SJCRH30 (cell line): ENCODE data around the gene DMRT3. TPM values are rescaled to one million over a fixed set of nuclear protein-coding genes. Genes with fewer than 3 reads are reported as not detected.

Source experiments
- DNase-seq, 2 experiments: peaks; one replicate each; pipeline ENCODE4 v3.0.0-alpha.2; 2015 to 2020
- H3K27ac ChIP-seq: fragments of 250-450 bp; sonication (Bioruptor Pico); 2 replicates; pipeline ENCODE4 v1.5.1; 2020; ENCODE audit warnings: mild to moderate bottlenecking, moderate library complexity
- H3K27me3 ChIP-seq: fragments of 250-450 bp; sonication (Bioruptor Pico); 2 replicates; pipeline ENCODE4 v1.5.1; 2020; ENCODE audit warnings: mild to moderate bottlenecking, moderate library complexity
- H3K36me3 ChIP-seq: fragments of 250-450 bp; sonication (Bioruptor Pico); 2 replicates; pipeline ENCODE4 v1.5.1; 2020; ENCODE audit warnings: mild to moderate bottlenecking, moderate library complexity
- H3K4me1 ChIP-seq: fragments of 250-450 bp; sonication (Bioruptor Pico); 2 replicates; pipeline ENCODE4 v1.5.1; 2020; ENCODE audit warnings: mild to moderate bottlenecking, moderate library complexity
- H3K4me3 ChIP-seq: fragments of 250-450 bp; sonication (Bioruptor Pico); 2 replicates; pipeline ENCODE4 v1.5.1; 2020; ENCODE audit warnings: mild to moderate bottlenecking, moderate library complexity
- H3K9me3 ChIP-seq: fragments of 250-450 bp; sonication (Bioruptor Pico); replicated peaks from 2 replicates; pipeline ENCODE4 v1.5.1; 2020; ENCODE audit warnings: mild to moderate bottlenecking, moderate library complexity
- total RNA-seq: library from RNA; depleted of rRNA; stranded (reverse); fragments of >200 nt; shearing (Covaris generic); gene quantifications from 2 replicates; pipeline ENCODE4 v1.2.3, GENCODE V29; 2014

DMRT3 gene
- total RNA-seq, 1 experiment from 2014 or later: not detected

DNA sequence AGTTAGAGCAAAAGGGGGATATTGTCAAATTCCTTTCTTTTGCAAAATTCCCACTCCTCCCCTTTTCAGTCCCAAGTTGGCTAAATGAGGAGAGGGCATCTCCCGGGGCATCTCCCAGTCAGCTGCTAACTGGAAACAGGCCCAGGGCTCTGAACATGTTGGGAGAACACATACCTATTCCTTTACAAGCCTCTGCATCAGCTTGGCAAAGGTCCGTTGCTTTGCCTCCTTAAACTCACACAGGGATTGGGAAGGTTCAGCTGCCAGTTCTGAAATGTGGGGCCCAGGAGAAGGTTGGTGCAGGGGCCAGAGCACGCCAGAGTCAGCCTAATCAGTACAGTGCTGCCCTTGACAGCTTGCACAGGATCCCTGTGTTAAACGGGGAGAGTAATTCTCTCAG, 11.0 kb upstream of the DMRT3 start:
- H3K27ac ChIP-seq: no peak overlapping the region
- H3K9me3 ChIP-seq: no peaks in the 10 kb centered on the region
- no peak overlapping the region for H3K4me3 ChIP-seq
- H3K4me1 ChIP-seq: no peaks in the 10 kb centered on the region
- DNase-seq: no peak
- no peaks in the 10 kb centered on the region for H3K36me3 ChIP-seq
- H3K27me3 ChIP-seq: peaks cover 4% of the 10 kb centered on the region; the same call in 1 of the 2 replicates

DNA sequence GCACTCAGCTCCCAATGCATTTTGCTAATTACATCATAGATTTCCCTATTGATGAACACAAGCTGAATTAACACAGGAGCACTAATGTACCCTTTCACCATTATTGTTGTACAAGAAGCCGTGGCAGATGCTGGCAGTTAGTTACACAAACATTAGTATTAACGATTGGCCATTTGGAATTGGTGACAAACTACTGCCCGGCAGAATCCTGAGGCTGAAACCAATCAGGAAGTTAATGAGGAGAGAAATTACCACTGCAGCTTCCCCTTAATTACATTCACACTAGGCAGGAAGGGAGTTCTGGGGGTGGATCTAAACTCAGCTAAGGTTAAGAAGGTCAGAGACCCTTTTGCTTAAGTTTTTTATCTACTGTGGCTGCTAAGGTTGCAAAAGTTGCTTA, 9.6 kb upstream of the DMRT3 start:
- H3K27me3 ChIP-seq: peaks cover 4% of the 10 kb centered on the region; the same call in 1 of the 2 replicates

DNA sequence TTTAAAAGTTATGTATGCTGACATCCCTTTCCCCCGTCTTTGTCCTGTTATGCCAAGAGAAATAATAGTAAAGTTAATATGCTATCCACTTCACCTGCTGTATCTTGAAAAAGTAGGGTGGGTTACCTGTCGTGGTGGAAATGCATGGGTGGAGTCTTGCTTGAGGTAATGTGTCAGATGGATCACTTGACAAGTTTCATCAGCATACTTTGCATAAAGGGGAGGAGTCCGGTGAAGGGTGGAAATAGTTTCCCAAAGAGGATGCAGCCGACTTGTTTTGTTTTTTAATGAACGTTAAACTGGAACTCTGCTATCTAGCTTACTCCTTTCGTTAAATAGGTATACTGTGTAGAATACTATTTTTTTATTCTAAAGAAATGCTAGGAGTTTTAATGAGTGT, 9.0 kb upstream of the DMRT3 start:
- Histone ChIP-seq H3K9me3 (no peaks in the 10 kb centered on the region), H3K36me3 (no peaks in the 10 kb centered on the region), H3K4me3 (no peak overlapping the region), H3K27ac (no peak overlapping the region), H3K4me1 (no peaks in the 10 kb centered on the region), H3K27me3 (peaks cover 4% of the 10 kb centered on the region; the same call in 1 of the 2 replicates)
- DNase-seq: no peak

More for the DNA sequence above, 9.6 kb upstream of the DMRT3 start:
- Histone ChIP-seq H3K36me3 (no peaks in the 10 kb centered on the region), H3K4me1 (no peaks in the 10 kb centered on the region), H3K27ac (no peak overlapping the region), H3K4me3 (no peak overlapping the region), H3K9me3 (no peaks in the 10 kb centered on the region)
- DNase-seq: no peak

DNA sequence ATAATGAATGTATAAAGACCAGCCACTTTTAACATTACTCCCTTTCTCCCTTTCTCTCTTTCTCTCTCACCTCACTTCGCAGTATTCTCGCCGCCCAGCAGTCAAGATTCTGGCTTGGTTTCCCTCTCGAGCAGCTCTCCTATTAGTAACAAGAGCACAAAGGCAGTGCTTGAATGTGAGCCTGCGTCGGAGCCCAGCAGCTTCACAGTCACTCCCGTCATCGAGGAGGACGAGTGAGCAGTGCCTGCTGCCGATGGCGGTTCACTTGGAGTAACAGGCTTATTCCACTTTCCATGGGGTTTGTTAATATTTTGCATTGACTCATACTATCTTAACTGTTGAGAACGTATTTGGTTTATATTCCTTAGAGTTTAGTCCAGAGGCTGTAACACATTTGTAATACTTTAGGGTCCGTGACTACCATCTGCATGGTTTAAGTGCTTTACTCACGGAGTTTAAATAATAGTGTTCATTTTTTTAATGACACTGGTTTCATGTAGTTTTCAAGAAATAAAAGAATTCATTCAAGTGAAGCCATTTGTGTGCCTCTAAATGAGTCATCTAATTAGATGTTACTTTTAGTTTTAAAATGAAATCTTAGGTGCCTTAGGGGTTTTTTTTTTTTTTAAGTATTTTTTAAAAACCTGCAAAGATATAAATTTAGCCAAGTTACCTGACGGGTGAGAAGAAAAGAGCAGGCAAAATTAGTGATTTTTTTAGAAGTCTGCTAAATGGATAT, 8.4 kb upstream of the DMRT3 start:
- Histone ChIP-seq H3K27me3 (peaks cover under 1% of the 10 kb centered on the region; the same call in 1 of the 2 replicates), H3K4me3 (no peak overlapping the region), H3K36me3 (no peaks in the 10 kb centered on the region), H3K4me1 (no peaks in the 10 kb centered on the region), H3K27ac (no peak overlapping the region), H3K9me3 (no peaks in the 10 kb centered on the region)
- DNase-seq: no peak

DNA sequence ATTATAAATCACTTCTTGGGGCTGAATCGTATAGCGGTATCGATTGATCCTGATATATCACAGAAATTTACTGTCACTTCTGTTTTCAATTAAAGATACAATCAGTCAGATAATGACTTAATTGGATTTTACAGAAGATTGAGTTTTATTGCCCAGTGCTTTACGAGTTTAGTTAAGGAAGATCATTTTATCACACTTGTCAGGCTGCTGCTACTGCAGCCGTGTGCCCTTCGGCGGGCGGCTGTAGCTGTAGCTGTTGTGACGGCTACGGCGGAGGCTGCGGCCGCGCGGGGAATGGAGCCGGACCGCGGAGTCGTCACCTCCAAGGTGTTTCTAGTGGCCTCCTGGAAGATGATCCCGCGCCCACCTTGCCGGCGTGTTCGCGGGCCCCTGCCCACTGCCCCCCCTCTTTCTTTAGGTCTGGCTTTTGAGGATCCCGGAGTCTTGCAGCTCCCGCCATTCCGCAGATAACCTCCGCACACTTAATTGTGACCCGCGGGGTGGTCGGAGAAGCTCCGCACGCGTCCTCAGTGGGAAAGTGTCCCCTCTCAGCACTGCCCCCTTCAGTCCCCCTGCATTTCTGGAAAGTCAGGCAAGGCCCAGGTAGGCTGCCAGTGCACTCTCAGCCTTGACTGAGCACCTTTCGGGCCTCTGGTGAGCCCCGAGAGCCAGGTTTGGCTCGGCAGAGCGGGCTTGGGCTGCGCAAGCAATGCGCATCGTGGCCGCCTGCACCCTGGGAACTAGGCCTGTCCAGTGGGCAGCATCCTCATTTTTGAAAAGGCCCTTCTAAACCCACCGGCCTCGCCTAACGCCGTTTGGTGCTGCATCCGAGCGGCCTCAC, 6.9 kb upstream of the DMRT3 start:
- Histone ChIP-seq H3K9me3 (no peaks in the 10 kb centered on the region), H3K4me3 (no peak overlapping the region), H3K36me3 (no peaks in the 10 kb centered on the region), H3K27ac (no peak overlapping the region), H3K27me3 (no peaks in the 10 kb centered on the region), H3K4me1 (no peaks in the 10 kb centered on the region)
- no peak for DNase-seq

DNA sequence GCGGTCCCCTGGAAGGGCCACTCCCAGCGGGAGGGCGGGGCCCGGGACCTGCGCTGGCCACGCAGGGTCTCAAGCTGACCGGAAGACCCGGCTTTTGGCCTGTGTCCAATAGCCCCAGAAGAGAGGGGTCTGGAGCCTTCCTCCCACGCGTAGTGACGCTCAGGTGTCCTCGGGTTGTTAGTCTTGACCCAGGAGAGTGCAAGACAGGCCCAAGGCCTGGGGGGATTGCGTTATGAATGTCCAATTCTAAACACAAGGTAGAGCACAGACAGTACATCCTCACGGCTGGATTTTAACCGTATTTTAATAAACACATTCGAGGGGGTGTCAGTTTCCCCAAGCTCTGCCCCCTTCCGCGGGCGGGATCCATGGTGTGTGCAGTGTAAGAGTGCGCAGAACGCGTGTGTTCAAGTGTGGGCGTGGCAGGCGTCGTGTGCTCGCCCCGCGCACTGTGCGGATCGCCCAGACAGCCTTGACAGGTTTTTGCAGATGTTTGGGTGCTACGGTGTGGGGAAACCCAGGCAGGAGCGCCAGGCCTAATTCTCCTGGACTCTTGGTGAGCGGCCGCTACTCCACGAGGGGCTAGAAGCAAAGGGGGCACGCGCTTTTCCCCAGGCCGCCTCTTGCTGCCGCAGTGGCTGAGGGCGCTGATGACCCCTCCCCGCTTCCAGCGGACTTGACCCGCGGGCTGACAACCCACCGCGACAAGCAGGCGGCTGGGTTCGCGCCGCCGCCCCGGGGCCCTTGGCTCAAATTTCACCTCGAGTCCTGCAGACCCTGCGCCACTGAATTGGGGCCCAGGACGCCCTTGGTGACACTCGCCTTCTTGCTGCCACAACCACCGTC, 6.1 kb upstream of the DMRT3 start:
- Histone ChIP-seq H3K4me1 (no peaks in the 10 kb centered on the region), H3K4me3 (no peak overlapping the region), H3K27me3 (no peaks in the 10 kb centered on the region), H3K27ac (no peak overlapping the region), H3K9me3 (no peaks in the 10 kb centered on the region), H3K36me3 (no peaks in the 10 kb centered on the region)
- no peak for DNase-seq

DNA sequence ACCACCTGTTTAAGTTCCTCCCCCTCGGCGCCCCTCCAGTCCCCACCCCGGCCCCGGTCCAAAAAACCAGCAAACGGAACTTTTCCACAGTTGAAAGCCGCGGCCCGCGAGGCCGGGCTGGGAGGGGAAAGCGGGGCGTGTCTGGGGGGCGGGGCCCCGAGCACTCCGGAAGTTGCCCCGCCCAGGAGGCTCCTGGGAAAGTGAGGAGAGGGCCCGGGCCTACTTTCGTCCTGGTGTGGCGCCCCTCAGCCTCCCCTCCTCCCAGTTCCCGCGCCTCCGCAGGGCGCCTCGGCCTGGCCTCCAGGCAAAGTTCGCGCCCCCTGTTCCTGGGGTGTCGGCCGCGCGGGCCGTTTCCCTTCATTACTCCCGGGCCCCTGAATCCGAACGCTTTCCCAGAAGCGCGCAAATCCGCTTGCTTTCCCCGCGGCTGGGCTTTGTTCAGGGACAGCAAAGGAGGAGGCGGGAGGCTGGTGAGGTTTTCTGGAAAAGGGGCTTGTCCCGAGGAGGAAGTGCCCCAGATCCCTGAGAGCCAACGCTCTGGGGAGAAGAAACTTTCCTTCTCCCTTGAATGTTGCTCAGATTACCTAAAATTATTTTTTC, 4.5 kb upstream of the DMRT3 start:
- no peak for DNase-seq
- Histone ChIP-seq H3K4me1 (no peaks in the 10 kb centered on the region), H3K9me3 (no peaks in the 10 kb centered on the region), H3K4me3 (no peak overlapping the region), H3K27me3 (no peaks in the 10 kb centered on the region), H3K27ac (no peak overlapping the region), H3K36me3 (no peaks in the 10 kb centered on the region)

DNA sequence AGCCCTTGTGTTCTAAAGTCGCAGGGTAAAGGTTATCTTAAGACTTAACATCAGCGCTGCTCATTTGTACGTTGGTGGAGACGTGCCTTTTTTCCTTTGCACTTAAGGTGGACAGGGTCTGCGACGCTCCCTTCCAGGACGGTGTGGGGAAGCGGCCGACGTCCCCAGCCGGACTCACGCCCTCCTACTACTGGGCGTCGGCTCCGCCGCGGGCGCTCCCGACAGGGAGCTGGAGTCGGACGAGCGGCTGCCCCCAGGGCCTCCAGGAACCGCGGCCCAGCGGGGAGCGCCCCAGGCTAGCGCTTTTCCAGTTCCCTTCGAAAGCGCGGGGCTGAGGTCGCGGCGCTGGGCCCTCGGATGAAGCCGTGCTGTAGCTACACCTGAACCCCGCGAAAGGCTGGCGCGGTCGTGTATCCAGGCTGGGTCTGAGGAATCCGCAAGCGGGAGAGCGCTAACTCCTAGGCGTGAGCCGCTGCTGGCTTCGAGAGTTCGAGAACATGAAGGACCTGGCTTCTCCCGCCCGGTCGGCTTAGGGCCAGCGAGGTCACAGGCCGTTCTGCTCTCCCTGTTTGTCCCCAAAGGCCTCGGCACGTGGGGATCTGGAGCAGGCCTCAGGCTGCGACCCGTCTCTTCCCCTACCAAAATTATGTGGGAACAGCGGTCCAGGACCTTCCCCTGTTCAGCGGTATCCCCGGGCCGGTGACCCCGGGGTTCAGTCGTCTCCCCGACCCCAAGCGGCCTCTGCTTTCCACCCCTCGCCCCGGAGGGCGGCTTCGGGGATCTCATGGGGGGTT, 3.8 kb upstream of the DMRT3 start:
- Histone ChIP-seq H3K4me1 (no peaks in the 10 kb centered on the region), H3K9me3 (no peaks in the 10 kb centered on the region), H3K27me3 (no peaks in the 10 kb centered on the region), H3K4me3 (no peak overlapping the region), H3K36me3 (no peaks in the 10 kb centered on the region), H3K27ac (no peak overlapping the region)
- DNase-seq: no peak

DNA sequence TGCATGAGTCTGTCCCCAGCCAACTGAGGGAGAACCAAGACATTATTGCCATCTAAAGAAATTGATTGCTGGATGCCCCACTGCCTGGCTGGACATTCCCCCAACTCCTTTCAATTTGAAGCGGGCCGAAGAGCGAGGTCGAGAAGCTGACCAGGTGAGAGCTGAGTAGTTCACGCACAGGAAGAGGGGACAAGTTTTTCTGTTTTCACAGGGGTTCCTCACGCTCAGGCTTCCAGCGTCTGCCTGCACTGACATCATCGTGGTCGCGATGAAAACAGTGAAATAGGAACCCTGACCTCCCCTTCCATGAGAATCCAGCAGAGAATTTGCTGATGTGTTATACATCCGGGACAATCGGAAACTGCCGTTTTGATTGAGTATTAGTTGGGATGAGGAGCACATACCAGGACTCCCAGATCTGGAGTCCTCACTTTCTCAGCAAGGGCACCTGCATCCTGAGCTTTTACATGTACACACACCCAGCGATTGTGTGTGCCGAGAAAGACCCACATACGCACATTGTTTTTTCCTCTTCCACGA, 3.1 kb upstream of the DMRT3 start:
- DNase-seq: no peak
- Histone ChIP-seq H3K9me3 (no peaks in the 10 kb centered on the region), H3K27me3 (no peaks in the 10 kb centered on the region), H3K27ac (no peak overlapping the region), H3K36me3 (no peaks in the 10 kb centered on the region), H3K4me1 (no peaks in the 10 kb centered on the region), H3K4me3 (no peak overlapping the region)

DNA sequence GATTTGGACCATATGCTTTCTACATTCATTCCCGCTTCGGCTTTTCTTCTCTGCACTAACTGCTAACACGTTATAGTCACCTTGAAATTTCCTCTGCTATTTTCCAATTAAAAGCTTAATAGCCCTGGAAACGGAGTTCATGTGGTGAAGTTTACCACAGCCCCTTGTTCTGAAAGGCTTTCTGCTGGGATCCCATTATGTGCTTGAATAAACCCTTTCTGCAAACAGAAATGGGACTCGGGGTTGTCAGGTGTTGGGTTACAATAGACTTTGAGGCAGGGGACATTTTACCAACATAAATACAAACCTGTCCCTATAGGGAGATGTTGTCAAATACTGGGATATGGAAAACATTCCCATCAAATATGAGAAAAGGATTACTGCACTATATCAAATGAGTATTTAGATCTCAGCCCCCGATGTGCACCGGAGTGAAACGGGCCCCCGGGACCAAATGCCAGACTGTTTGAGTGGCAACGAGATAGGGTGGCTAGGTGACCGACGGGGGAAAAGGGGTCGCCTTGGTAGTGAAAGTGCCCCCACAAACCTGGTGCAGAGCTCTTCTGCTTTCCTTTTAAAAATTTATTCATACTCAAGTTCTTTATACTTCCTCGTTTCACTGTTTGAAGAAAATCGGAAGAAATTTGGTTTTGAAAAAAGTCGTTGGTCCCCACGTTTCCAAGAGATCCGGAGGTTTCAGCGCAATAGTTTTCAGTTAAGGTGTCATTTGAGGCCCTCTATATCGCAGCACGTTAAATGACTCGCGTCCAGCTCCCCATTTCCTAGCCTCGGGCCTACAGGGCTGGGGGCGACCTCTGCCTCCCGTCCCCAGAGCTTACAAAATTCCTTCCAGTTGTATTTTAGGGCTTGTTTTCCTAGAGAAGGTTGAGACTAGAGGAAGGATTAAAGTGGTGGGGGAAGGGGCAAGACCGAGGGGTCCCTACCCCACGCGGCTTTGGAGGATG, 2.1 kb upstream of the DMRT3 start:
- no peaks in the 10 kb centered on the region for H3K36me3 ChIP-seq
- H3K27ac ChIP-seq: no peak overlapping the region
- no peaks in the 10 kb centered on the region for H3K4me1 ChIP-seq
- H3K9me3 ChIP-seq: no peaks in the 10 kb centered on the region
- DNase-seq: no peak
- no peaks in the 10 kb centered on the region for H3K27me3 ChIP-seq
- no peak overlapping the region for H3K4me3 ChIP-seq

DNA sequence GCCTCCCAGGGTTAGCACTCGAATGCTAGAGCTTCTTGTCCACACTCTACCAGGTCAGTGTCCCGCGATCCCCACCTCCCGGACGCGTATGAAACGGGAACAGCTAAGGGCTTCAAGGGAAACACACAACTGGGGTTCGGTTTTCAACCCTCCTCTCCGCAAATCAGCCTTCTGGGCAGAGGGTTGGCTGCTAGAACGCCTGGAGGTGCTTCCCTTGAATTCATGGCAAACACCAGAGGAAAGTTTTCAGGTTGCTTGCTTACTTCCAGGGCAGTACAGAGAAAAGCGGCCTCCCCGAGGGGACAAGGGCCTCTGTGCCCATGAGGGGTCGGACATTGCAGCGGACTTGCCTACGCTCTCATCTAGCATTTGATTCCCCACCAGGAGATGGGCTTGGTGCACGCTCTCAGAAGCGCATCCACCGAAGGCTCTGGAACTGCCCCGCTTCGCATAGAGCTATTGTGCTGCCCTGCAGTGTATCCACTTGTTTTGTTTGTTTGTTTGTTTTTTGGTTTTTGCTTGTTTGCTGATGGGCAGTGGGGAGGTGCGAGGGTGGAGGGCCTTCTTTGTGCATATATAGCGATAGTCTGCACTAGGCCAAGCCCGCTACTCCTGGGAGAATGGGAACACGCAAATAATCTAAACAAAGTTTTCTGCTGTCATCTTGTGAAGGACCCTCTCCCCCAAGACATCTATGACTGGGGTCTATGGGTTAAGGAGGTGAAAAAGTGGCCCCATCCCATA, 1.3 kb upstream of the DMRT3 start:
- Histone ChIP-seq H3K27me3 (0 out of 2 replicates have a peak, but pooled peaks cover 4% of the 10 kb centered on the region), H3K4me3 (no peak overlapping the region), H3K36me3 (no peaks in the 10 kb centered on the region), H3K4me1 (no peaks in the 10 kb centered on the region), H3K27ac (no peak overlapping the region), H3K9me3 (no peaks in the 10 kb centered on the region)
- DNase-seq: no peak

DNA sequence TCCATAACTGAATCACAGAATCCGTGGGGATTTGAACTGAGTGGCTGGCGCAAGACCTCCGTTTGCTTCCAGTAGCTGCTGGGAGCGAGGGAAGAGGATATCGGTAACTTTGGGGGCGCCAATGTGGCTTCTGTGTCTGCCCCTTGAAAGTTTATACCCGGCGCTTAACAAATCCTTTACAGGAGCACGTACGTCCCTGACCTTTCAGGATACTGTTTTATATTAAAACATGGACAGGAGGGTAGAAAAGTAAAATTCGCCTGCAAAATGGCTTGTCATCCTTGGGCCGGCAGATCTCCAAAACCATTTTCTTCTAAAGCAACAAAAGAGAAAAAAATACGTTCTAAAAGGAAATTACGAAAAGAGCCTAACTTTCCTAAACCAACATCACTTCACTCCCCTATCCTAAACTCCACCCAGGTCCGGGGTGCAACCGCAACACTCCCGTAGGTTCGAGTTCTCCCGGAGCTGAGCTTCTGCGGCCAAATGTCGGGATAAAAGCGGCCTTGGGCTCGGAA, 656 bp upstream of the DMRT3 start:
- no peaks in the 10 kb centered on the region for H3K4me1 ChIP-seq
- H3K36me3 ChIP-seq: no peaks in the 10 kb centered on the region
- 0 out of 2 replicates have a peak, but pooled peaks cover 4% of the 10 kb centered on the region for H3K27me3 ChIP-seq
- DNase-seq: no peak
- H3K27ac ChIP-seq: no peak overlapping the region
- H3K4me3 ChIP-seq: no peak overlapping the region
- H3K9me3 ChIP-seq: no peaks in the 10 kb centered on the region
